ENCODE data around the gene GSDME. TPM values are rescaled to one million over a fixed set of nuclear protein-coding genes. Genes with fewer than 3 reads are reported as not detected.

Gene GSDME
- polyA plus RNA-seq, 1 donor (not counting 4 experiments of a cell fraction or from before 2014, with no cell fraction given) = 105 TPM

DNA sequence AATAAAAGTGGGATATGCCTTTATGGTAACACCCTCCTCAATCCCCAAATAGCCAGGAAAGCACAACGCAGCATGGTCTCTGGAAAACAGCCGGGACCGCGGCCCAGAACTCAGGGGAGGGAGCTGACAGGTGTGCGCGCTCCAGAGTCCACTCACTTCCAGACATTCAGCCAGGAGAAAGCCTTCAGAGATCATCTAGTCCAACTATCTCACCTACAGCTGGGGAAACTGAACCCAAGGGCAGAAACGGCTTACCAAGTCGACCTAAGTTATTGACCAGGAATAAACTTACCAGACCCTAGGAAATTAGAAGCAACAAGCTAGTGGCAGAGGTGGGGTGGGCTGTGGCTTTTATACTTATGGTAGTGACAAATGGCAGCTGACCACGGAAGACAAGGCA lies 16.4 kb downstream of the GSDME start:
- H3K9ac ChIP-seq (ENCODE audit: control insufficient read depth, extremely low read depth, insufficient read depth, low read length) = peak overlapping the region; percentile 75
- H3K4me1 ChIP-seq (ENCODE audit: control insufficient read depth, extremely low read depth, insufficient read depth, low read length) = peaks cover 22% of the 10 kb centered on the region
- DNase-seq (ENCODE audit: low read depth, low spot score) (no peak), FAIRE-seq (no peak)
- dilution Hi-C loops (cut with MboI; ENCODE audit: extremely low pct_ligation_motif_present, low sequenced_read_pairs) = no loop called here
- H2AFZ ChIP-seq (ENCODE audit: control insufficient read depth, low read length) = no peak overlapping the region
- peaks cover 42% of the 10 kb centered on the region for H3K79me2 ChIP-seq (ENCODE audit: control insufficient read depth, insufficient read depth, low read length)
- H3K4me2 ChIP-seq (ENCODE audit: control insufficient read depth, extremely low read depth, insufficient read depth, low read depth, low read length) = peak overlapping the region; percentile 68
- H3K9me1 ChIP-seq (ENCODE audit: control insufficient read depth, extremely low read depth, insufficient read depth, low read length) = no peaks in the 10 kb centered on the region
- H3K27ac ChIP-seq (ENCODE audit: control insufficient read depth, insufficient read depth, low read length) = peak overlapping the region; percentile 98
- H3K4me3 ChIP-seq (ENCODE audit: control insufficient read depth in 2 of 3, extremely low read depth in 1 of 3, insufficient read depth in 2 of 3, low read depth in 1 of 3, low read length in 3 of 3) = no peak overlapping the region
- H4K20me1 ChIP-seq (ENCODE audit: control insufficient read depth, extremely low read depth, insufficient read depth, low read length) = no peaks in the 10 kb centered on the region
- H3K9me3 ChIP-seq (ENCODE audit: control insufficient read depth, low read depth, low read length) = peaks cover 4% of the 10 kb centered on the region
- H3K27me3 ChIP-seq (ENCODE audit: control insufficient read depth, extremely low read depth, insufficient read depth, low read length) = no peaks in the 10 kb centered on the region
- peaks cover 10 to 11% of the 10 kb centered on the region in 2 experiments for H3K36me3 ChIP-seq (ENCODE audit: control insufficient read depth in 2 of 2, extremely low read depth in 1 of 2, insufficient read depth in 2 of 2, low read length in 2 of 2)
- TF ChIP-seq CTCF (optimal IDR thresholded peaks at IDR 0.05 in 1 of 3, IDR thresholded peaks at IDR 0.05 in 1 of 3, conservative IDR thresholded peaks at IDR 0.05 in 1 of 3; ENCODE audit: extremely low read depth in 1 of 3, insufficient read depth in 2 of 3, low read length in 3 of 3) (no peak), EZH2 (IDR thresholded peaks at IDR 0.05; ENCODE audit: low read length) (no peak)

- Histone ChIP-seq H3K9ac (ENCODE audit: control insufficient read depth, extremely low read depth, insufficient read depth, low read length) (no peak overlapping the region), H3K27ac (ENCODE audit: control insufficient read depth, insufficient read depth, low read length) (no peak overlapping the region), H3K4me3 (ENCODE audit: control insufficient read depth in 2 of 3, extremely low read depth in 1 of 3, insufficient read depth in 2 of 3, low read depth in 1 of 3, low read length in 3 of 3) (no peak overlapping the region), H2AFZ (ENCODE audit: control insufficient read depth, low read length) (no peak overlapping the region), H4K20me1 (ENCODE audit: control insufficient read depth, extremely low read depth, insufficient read depth, low read length) (no peaks in the 10 kb centered on the region), H3K9me1 (ENCODE audit: control insufficient read depth, extremely low read depth, insufficient read depth, low read length) (no peaks in the 10 kb centered on the region), H3K27me3 (ENCODE audit: control insufficient read depth, extremely low read depth, insufficient read depth, low read length) (no peaks in the 10 kb centered on the region), H3K9me3 (ENCODE audit: control insufficient read depth, low read depth, low read length) (peaks cover 4% of the 10 kb centered on the region), H3K4me1 (ENCODE audit: control insufficient read depth, extremely low read depth, insufficient read depth, low read length) (peaks cover 27% of the 10 kb centered on the region), H3K36me3 (ENCODE audit: control insufficient read depth in 2 of 2, extremely low read depth in 1 of 2, insufficient read depth in 2 of 2, low read length in 2 of 2) (peaks cover 7 to 9% of the 10 kb centered on the region in 2 experiments), H3K79me2 (ENCODE audit: control insufficient read depth, insufficient read depth, low read length) (peaks cover 49% of the 10 kb centered on the region), H3K4me2 (ENCODE audit: control insufficient read depth, extremely low read depth, insufficient read depth, low read depth, low read length) (no peak overlapping the region)
- no peak for DNase-seq (ENCODE audit: low read depth, low spot score)
- dilution Hi-C loops (cut with MboI; ENCODE audit: extremely low pct_ligation_motif_present, low sequenced_read_pairs) = no loop called here
- TF ChIP-seq EZH2 (IDR thresholded peaks at IDR 0.05; ENCODE audit: low read length) = no peak
- TF ChIP-seq CTCF (optimal IDR thresholded peaks at IDR 0.05 in 1 of 3, IDR thresholded peaks at IDR 0.05 in 1 of 3, conservative IDR thresholded peaks at IDR 0.05 in 1 of 3; ENCODE audit: extremely low read depth in 1 of 3, insufficient read depth in 2 of 3, low read length in 3 of 3) = no peak
- peak; percentile 39 for FAIRE-seq
Observed at GRCh38 chr7:24739306-24739705, 18.0 kb downstream of the GSDME start.

Data from keratinocyte (primary cell).